HUDEP-2 (cell line): Measurements from ENCODE around the gene OR4M2.
"Not testable (repeated sequence)": the region's sequence is repeated elsewhere in the genome, so short reads cannot be mapped to it uniquely, and the experiment has no call there.

Experiments used
- DNase-seq, 76 experiments: peaks; one replicate each; lab custom pipeline; 2025; ENCODE audit not compliant: unreplicated experiment in 76 of 76; lab: John Stamatoyannopoulos, UW

The OR4M2 gene

GRCh38 chr15:22080227-22080626 is at the start of gene OR4M2:
Gene OR4M2, plus strand, starts transcription at chr15:22080527. Its CDS starts 98 bp downstream, at chr15:22080625.
- not testable (repeated sequence) for DNase-seq

GRCh38 chr15:22069267-22069666 is 11.1 kb upstream of the OR4M2 start:
- not testable (repeated sequence) for DNase-seq

GRCh38 chr15:22081386-22081785 is 1.1 kb downstream of the OR4M2 start:
- DNase-seq: not testable (repeated sequence)

GRCh38 chr15:22098616-22099253 is 18.4 kb downstream of the OR4M2 start:
- not testable (repeated sequence) for DNase-seq

- DNase-seq: not testable (repeated sequence)
Observed at GRCh38 chr15:22099289-22099891, 19.1 kb downstream of the OR4M2 start.

GRCh38 chr15:22122033-22122432 is 41.7 kb downstream of the OR4M2 start:
- DNase-seq: not testable (repeated sequence)
